ENCODE results near the gene OBSCN.

Gene OBSCN

GRCh38 chr1:228207851-228208821 is at the start of gene OBSCN:
Gene OBSCN (plus strand): TSS chr1:228208044. CDS start chr1:228211784, 3,740 bp downstream.
- DNase-seq (ENCODE audit: low read depth): no peak

DNA sequence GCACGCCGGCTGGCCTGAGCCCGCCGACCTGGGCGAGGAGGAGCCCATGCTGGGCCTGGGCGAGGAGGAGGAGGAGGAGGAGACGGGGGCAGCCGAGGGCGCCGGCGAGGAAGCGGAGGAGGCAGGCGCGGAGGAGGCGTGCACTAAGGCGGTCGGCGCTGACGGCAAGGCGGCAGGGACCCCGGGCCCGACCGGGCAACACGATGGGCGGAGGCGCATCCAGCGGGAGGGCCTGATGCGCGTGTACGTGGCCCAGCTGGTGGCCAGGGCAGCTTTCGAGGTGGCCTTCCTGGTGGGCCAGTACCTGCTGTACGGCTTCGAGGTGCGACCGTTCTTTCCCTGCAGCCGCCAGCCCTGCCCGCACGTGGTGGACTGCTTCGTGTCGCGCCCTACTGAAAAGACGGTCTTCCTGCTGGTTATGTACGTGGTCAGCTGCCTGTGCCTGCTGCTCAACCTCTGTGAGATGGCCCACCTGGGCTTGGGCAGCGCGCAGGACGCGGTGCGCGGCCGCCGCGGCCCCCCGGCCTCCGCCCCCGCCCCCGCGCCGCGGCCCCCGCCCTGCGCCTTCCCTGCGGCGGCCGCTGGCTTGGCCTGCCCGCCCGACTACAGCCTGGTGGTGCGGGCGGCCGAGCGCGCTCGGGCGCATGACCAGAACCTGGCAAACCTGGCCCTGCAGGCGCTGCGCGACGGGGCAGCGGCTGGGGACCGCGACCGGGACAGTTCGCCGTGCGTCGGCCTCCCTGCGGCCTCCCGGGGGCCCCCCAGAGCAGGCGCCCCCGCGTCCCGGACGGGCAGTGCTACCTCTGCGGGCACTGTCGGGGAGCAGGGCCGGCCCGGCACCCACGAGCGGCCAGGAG is 49.5 kb upstream of the OBSCN start:
- no peak for DNase-seq (ENCODE audit: low read depth)

GRCh38 chr1:228159008-228159665 is 48.7 kb upstream of the OBSCN start:
- no peak for DNase-seq (ENCODE audit: low read depth)

DNA sequence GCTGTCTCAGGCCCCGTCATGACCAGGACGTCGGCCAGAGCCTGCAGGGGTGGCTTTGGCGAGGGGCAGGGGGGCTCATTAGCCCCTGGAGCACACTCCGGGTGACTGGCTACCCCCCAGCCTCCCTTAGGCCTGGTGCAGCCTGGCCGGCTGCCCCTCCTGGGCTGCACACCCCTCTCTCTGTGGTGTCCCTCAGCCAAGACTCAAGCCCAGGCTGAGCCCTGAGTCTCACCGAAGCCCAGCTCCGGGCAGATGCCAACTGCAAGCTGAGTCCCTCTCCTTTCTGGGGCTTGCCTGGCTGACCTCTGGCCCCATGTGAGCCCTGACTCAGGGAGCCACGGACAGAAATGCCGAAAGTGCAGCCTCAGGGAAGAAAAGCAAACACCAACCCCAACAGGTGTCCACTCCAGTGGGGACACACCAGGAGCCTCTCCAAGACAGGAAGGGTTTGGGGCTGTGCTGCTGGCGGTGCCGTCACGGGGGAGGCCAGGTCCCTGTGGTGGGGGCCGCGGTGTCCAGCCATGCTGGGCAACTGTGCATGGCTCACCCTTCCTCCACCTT is 47.6 kb upstream of the OBSCN start:
- no peak for DNase-seq (ENCODE audit: low read depth)

GRCh38 chr1:228161362-228161761 is 46.5 kb upstream of the OBSCN start:
- DNase-seq (ENCODE audit: low read depth): no peak

- no peak for DNase-seq (ENCODE audit: low read depth)
Measured at GRCh38 chr1:228161866-228162265, 46.0 kb upstream of the OBSCN start.

DNA sequence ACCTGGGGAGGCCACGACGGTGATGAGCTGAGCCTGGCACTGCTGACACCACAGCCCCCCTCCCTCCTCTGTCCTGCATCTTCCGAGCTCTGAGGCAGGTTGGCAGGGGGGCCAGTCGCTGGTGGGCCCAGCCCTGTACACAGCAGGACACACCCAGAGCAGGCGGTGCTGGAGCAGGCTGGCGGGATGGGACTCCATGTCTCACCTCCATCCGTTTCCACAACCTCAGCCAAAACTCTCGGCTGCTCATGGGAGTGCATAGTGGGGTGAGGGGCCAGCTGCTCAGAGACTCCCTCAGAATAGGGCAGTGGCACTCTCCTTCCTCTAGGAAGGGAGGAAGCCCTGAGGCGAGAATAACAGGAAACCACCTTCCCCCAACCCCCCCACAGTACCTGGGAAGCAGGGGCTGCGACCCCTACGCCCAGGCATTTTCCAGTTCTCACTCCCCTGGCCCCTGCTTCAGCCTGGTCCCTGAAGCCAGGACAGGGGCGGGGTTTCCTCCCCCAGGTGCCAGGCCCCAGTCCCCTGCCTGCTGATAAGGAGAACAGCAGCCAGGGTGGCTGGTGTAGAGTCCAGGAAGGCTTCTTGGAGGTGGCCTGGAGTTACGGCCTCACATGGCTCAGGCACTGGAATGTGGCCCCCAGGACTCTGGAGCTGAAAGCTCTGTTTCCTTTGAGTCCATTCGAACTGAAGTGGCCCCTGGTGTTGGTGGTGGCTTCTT is 45.4 kb upstream of the OBSCN start:
- no peak for DNase-seq (ENCODE audit: low read depth)

GRCh38 chr1:228163007-228163753 is 44.7 kb upstream of the OBSCN start:
- DNase-seq (ENCODE audit: low read depth): no peak

- no peak for DNase-seq (ENCODE audit: low read depth)
Measured at GRCh38 chr1:228163776-228164519, 43.9 kb upstream of the OBSCN start.

DNA sequence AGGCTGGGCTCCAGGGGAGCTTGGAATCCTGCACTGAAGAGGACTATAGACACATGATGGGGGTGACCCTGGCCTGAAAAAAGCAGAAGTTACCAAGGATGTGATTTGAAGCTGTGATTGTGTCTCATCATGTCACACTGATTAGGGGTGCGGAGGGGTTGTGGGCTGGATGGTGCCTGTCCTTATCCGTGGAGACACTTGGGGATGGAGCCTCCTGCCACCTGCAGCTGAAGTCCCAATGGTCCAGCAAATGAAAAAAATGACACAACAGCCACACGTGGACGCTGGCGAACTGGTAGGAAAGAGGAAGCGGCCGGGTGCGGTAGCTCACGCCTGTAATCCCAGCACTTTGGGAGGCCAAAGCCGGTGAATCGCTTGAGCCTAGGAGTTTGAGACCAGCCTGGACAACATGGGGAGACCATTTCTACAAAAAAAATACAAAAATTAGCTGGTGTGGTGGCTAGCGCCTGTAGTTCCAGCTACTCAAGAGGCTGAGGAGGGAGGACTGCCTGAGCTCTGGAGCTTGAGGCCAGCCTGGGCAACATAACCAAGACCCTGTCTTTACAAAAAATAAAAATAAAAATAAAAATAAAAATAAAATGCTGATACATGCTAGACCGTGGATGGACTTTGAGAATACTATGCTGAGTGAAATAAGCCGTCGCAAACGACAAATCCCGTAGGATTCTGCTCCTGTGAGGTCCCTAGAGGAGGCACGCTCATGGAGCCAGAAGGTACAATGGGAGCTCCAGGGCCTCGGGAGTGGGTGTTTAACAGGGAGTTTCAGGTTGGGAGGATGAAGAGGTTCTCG is 43.1 kb upstream of the OBSCN start:
- DNase-seq (ENCODE audit: low read depth): no peak

GRCh38 chr1:228165372-228166169 is 42.3 kb upstream of the OBSCN start, which contains the start of gene IBA57:
Gene IBA57 (plus strand): TSS chr1:228165804. CDS start chr1:228165817, 13 bp downstream.
- DNase-seq (ENCODE audit: low read depth): peak; percentile 100

GRCh38 chr1:228166170-228166936 is 41.5 kb upstream of the OBSCN start:
- DNase-seq (ENCODE audit: low read depth): peak; percentile 53

- no peak for DNase-seq (ENCODE audit: low read depth)
Measured at GRCh38 chr1:228168563-228169270, 39.1 kb upstream of the OBSCN start.

GRCh38 chr1:228169345-228169744 is 38.5 kb upstream of the OBSCN start:
- no peak for DNase-seq (ENCODE audit: low read depth)

DNA sequence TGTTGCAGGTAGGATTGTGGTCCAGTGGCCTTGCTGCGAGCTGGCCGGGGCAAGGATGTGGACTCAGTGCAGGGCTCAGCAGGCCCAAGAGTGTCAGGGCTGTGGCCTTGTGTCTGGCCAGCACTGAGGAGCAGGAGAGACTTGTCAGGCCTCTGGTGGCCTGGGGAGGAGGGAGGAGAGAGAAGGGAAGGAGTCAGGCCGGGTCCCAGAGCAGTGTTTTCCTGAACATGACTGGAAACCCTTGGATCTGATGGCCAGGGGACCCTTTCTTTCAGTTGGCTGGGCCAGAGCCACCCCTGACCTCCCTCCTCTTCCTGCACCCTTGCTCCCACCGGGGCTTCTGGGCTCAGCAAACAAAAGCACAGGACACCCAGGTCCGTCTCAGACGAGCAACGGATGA is 37.2 kb upstream of the OBSCN start:
- no peak for DNase-seq (ENCODE audit: low read depth)

DNA sequence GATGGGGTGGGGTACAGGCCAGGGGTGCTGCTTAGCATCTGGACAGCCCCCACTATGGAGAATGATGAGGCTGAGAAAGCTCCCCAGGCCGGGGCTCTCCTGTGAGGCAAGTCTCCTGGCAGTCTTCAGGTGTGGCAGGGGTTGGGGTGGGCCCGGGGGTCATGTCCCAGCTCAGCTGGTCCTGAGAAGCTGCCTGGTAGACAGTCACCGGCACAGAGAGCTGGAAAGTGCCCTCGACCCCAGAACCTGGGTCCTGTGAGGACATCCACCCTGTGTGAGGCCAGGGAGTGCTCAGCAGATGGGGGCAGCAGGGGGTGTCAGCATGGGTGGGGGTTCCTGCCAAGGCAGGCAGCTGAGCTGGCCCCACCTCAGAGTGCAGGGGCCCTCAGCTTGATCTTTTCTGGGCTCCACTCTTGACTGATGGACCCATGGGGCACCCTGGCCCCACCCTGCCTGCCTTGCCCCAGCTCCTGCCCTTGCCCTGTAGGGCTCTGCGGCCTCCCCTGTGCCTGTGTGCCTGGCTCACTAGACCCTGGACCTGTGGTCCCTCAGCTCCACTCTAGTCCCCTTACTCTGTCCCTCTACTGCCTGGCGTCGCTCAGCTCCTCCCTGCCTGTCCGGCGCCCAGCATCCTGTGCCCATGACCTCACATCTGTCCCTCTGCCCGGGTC is 36.5 kb upstream of the OBSCN start:
- no peak for DNase-seq (ENCODE audit: low read depth)
